Epithelial cell of esophagus (primary cell): ENCODE measurements around the gene TRPM8.

Experiments used
- DNase-seq: peaks from one replicate; pipeline ENCODE4 v3.0.0; 2010; ENCODE audit warnings: low read depth
- H3K4me3 ChIP-seq: 2 replicates; pipeline ENCODE4 v1.5.1; 2011; ENCODE audit warnings: mild to moderate bottlenecking, low read length, control low read depth
- CTCF ChIP-seq: IDR thresholded peaks from 2 replicates; pipeline ENCODE4 v1.5.1; 2011; ENCODE audit warnings: low read depth, mild to moderate bottlenecking, low read length, control low read depth, inconsistent platforms; ENCODE audit not compliant: insufficient read depth; ENCODE audit errors: missing control alignments

TRPM8 gene

DNA sequence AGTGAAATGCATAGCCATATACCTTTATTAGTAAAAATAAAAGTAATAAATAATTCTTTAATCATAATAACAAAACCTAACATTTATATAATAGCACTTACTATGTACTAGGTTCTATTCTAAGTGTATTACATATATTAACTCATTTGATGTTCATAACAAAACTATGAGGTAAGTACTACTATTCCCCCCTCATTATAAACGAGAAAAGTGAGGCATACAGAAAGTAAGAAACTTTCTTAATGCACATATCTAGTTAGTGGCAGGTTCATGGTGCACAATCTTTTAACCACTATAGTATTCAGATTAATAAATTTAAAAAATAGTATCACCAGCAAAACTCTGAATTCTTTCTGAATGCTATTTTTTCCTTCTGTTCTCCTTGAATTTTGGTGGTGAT, 27.5 kb downstream of the TRPM8 start:
- no peak for DNase-seq
- TF ChIP-seq CTCF, result no peak
- H3K4me3 ChIP-seq, result no peak overlapping the region

DNA sequence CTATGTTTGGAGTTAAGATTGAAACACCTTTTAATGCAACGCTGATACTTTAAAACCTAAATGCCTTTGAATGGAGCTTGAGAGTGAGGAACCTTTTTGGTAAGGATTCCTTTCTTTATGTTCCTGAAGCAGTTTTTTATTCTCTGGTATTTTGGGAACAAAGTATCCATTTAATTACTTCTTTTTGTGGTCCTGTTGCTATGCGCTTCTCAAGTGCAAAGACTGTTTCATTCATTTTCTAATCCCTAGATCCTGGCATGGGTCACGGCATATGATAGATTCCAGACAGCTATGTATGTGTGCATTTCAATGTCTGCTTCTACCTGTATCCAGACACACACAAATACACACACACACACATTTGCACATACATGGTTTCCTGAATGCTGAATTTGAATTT, 28.0 kb downstream of the TRPM8 start:
- DNase-seq, result no peak
- H3K4me3 ChIP-seq, result no peak overlapping the region
- no peak for TF ChIP-seq CTCF

GRCh38 chr2:233950078-233950825, 33.1 kb downstream of the TRPM8 start:
- no peak for DNase-seq
- TF ChIP-seq CTCF, result no peak
- no peak overlapping the region for H3K4me3 ChIP-seq

DNA sequence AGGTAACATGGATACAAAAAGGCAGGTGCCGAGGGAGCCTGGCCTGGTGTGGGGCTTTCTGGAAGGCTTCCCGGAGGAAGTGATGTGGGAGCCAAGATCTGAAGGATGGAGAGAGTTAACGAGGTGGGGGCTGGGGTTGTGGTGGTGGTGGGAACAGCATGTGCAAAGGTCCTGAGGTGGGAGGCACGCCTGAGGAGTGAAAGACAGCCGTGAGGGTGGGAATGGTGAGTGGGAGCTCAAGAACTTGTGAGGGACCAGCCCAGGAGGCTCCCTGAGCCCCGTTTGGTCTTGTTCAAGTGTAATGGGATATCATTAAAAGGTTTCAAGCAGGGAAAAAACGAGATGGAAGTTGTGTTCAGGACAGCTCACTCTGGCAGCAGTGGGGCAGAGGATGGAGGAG, 35.2 kb downstream of the TRPM8 start:
- DNase-seq, result no peak
- H3K4me3 ChIP-seq, result no peak overlapping the region
- TF ChIP-seq CTCF, result no peak

GRCh38 chr2:233953087-233953801, 36.1 kb downstream of the TRPM8 start:
- H3K4me3 ChIP-seq, result no peak overlapping the region
- DNase-seq, result no peak
- TF ChIP-seq CTCF, result no peak

DNA sequence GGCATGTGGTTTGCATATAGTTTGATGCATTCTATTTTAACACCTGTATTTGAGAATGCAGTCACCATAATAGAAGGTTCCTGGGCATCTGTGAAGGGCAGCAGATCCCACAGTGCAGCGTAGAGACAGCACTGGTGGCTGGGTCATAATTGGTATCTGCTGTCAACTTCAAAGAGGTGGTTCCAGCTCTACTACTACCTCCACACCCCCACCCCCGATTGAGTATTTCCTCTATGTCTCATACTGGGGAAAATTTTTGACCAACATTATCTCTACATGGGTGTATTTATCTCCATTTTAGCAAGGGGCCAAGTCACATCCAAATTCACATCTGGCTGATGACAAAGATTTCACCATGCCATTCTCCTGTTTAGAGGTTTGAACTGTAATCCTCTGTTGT, 43.0 kb downstream of the TRPM8 start:
- DNase-seq, result no peak
- no peak for TF ChIP-seq CTCF
- H3K4me3 ChIP-seq, result no peak overlapping the region
